Mesodermal cell (in vitro differentiated cells): ENCODE results near the gene TMEM121B.

Experiments
- H3K27ac ChIP-seq: 2 replicates; pipeline ENCODE4 v1.7.0; 2013; ENCODE audit warnings: mild to moderate bottlenecking, low read depth, low read length, moderate library complexity; ENCODE audit not compliant: severe bottlenecking
- H3K36me3 ChIP-seq: 2 replicates; pipeline ENCODE4 v1.7.1; 2013; ENCODE audit warnings: mild to moderate bottlenecking, low read length, moderate library complexity; ENCODE audit not compliant: control insufficient read depth, insufficient read depth
- H3K4me1 ChIP-seq: one replicate; pipeline ENCODE4 v1.7.1; 2013; ENCODE audit warnings: mild to moderate bottlenecking, low read length; ENCODE audit not compliant: insufficient read depth, control insufficient read depth, poor library complexity, severe bottlenecking
- H3K4me3 ChIP-seq: 2 replicates; pipeline ENCODE4 v1.7.0; 2013; ENCODE audit warnings: low read length, control low read depth, mild to moderate bottlenecking; ENCODE audit not compliant: insufficient read depth, poor library complexity, severe bottlenecking; ENCODE audit errors: extremely low read depth
- H3K9me3 ChIP-seq: 2 replicates; pipeline ENCODE4 v1.7.1; 2013; ENCODE audit warnings: mild to moderate bottlenecking, low read length, moderate library complexity; ENCODE audit not compliant: control insufficient read depth
- WGBS, 2 experiments: methylation state at CpG; one replicate each; pipeline ENCODE4 v1.1.5; 2013; ENCODE audit warnings: missing lambda C conversion rate in 2 of 2; ENCODE audit not compliant: insufficient coverage in 2 of 2; 5-methylcytosine and 5-hydroxymethylcytosine counted together

Gene TMEM121B

DNA sequence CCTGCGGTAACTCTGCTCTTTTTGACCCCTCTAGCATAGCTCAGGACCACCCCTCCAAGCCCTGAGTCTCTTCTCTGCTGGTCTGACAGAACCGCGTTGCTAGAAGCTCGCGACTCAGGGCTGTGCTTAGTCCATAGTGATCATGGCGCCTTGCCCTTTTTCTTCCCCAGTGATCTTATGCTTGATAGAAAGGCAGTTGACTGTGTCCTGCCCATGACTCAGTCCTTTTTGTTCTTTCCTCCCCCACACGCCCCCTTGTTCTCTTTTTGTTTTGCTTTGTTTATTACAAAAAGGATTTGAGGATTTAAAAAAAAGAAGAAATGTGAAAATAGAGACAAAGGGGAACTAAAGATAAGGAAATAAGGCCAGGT, 18.9 kb downstream of the TMEM121B start:
- WGBS, 2 experiments, result 89 to 98% methylated on average over 6 of the region's 7 CpGs
- H3K27ac ChIP-seq, result no peak overlapping the region
- no peaks in the 10 kb centered on the region for H3K4me1 ChIP-seq
- no peak overlapping the region for H3K4me3 ChIP-seq
- peaks cover 62% of the 10 kb centered on the region for H3K36me3 ChIP-seq
- no peaks in the 10 kb centered on the region for H3K9me3 ChIP-seq

DNA sequence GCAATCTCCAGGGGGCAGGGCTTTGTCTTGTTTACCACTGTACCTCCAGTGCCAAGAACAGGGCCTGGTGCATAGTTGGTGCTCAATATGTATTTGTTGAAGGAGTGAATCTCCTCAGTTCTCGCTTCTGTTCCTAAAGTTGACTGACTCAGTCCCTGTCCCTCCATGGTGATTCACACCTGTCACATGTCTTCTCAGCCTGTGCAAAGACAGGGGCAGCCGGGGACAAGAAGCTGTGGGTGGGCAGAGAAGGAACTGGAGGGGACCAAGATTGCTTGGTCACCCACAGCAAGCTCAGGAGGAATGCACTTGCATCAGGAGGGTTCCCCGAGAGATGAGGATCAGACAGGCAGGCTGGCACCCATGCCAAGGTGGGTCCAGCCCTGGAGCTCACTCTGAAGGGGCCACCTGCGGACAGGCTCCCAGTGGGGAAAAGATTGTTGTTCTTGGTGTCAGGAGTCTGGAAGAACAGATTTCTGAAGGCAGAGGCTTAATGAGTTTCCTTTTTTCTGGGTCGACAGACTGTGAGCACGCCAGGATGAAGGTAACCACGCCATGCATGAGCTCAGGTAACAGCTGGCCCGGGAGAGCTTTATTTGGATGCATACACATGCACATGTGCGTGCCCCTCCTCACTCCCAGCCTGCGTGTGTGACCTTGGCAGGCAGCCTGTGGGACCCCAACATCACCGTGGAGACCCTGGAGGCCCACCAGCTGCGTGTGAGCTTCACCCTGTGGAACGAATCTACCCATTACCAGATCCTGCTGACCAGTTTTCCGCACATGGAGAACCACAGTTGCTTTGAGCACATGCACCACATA, 19.5 kb downstream of the TMEM121B start:
- Histone ChIP-seq H3K9me3 (no peaks in the 10 kb centered on the region), H3K4me3 (no peak overlapping the region), H3K27ac (no peak overlapping the region), H3K4me1 (no peaks in the 10 kb centered on the region), H3K36me3 (peaks cover 56% of the 10 kb centered on the region)
- WGBS, 2 experiments, result 91 to 93% methylated on average over 13 to 14 of the region's 14 CpGs

DNA sequence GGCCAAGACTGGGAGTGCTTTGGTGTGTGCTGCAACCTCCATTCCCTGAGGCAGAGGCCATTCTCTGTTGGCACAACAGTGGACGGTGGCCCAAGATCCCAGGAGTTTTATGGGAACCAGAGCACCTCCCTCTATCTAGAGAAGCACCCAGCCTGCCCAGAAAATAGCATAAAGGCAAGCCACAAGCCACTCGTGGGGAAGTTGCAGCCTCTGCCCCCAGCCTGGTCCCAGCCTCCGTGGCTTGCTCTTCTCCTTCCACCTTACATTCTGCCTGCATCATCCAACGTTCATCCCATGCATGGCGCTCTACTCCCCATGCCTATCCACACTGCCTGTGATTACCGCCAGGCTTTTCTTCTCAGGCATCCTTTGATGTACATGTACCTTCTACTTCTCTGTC, 20.5 kb downstream of the TMEM121B start:
- Histone ChIP-seq H3K4me3 (no peak overlapping the region), H3K36me3 (peaks cover 52% of the 10 kb centered on the region), H3K27ac (no peak overlapping the region), H3K9me3 (no peaks in the 10 kb centered on the region), H3K4me1 (no peaks in the 10 kb centered on the region)
- 89 to 93% methylated on average over 5 of the region's 6 CpGs for WGBS, 2 experiments

DNA sequence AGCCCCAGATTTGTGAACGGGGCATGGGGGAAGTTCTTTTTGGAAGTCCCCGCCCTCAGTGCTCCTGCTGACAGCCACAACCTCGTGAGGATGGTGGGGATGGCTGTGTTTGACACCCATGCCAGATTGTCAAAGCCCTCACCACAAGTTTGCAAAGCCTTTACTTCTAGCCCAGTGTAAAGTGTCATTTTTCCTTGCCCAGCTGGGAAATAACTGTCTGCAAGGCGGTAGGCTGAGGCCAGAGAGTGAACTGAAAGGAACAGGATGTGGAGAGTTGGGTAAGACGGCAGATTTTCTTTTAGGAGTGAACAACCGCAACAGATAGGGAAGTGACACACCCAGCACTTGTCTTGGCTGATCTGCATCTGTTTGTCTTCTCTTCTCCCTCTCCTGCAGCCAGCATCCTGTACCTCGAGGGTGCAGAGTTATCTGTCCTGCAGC, 22.8 kb downstream of the TMEM121B start:
- 87 to 89% methylated on average over 3 to 5 of the region's 7 CpGs for WGBS, 2 experiments
- no peak overlapping the region for H3K4me3 ChIP-seq
- H3K27ac ChIP-seq, result no peak overlapping the region
- H3K4me1 ChIP-seq, result no peaks in the 10 kb centered on the region
- H3K36me3 ChIP-seq, result peaks cover 45% of the 10 kb centered on the region
- H3K9me3 ChIP-seq, result no peaks in the 10 kb centered on the region

DNA sequence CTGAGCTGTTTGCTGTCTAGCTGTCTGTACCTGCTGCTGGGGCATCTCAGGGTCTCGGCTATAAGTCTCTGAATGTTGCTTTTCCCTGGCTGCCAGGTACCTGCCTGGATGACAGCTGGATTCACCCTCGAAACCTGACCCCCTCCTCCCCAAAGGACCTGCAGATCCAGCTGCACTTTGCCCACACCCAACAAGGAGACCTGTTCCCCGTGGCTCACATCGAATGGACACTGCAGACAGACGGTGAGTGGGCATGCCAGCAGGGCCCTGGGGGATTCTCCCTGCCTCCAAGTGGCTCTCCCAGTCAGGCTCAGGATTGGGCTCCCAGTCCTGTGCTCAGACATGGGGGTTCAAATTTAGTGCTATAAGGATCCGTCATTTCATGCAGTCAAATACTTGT, 23.5 kb downstream of the TMEM121B start:
- Histone ChIP-seq H3K9me3 (no peaks in the 10 kb centered on the region), H3K4me3 (no peak overlapping the region), H3K36me3 (peaks cover 43% of the 10 kb centered on the region), H3K4me1 (no peaks in the 10 kb centered on the region), H3K27ac (no peak overlapping the region)
- WGBS, 2 experiments, result 85 to 90% methylated on average over 5 of the region's 6 CpGs

DNA sequence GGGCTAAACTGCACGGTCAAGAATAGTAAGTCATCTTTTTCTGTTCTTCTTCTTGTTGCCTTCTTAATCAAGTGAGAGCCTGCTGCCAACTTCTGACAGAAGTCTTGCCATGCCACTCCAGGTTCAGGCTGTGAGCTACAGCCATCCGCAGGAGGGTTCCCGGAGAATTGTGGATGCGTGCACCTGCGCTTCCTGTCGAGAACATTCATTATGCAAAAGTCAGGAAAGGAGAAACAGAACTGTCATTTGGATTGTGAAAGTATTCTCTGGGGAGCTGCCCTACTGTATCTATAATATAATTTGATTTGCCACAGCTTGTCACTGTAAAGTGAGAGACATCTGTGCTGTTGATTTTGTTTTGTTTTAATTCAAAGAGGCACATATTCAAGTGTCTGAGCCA, 24.1 kb downstream of the TMEM121B start:
- peaks cover 43% of the 10 kb centered on the region for H3K36me3 ChIP-seq

DNA sequence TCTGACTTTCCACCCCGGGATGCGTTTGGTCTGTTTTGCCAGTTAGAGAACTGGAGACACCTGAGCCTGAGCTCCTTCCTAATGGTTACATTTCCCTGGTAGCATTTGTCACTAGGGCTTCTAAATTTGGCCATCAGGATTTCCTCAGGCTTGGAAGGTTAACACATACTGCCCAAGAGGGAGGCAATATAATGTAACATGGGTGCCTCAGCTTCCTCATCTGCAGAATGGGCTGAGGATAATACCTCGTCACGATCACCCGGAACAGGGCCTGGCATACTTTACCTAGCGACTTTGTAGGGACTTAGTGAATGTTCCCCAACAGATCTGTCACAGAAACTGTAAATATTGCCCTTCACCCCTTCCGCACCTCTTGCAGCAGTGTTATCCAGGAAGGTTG, 25.1 kb downstream of the TMEM121B start:
- H3K27ac ChIP-seq, result no peak overlapping the region
- no peaks in the 10 kb centered on the region for H3K4me1 ChIP-seq
- WGBS, 2 experiments, result 93 to 98% methylated on average over 6 to 7 of the region's 7 CpGs
- no peak overlapping the region for H3K4me3 ChIP-seq
- peaks cover 34% of the 10 kb centered on the region for H3K36me3 ChIP-seq
- H3K9me3 ChIP-seq, result no peaks in the 10 kb centered on the region

More for the DNA sequence above, 24.1 kb downstream of the TMEM121B start:
- H3K9me3 ChIP-seq, result no peaks in the 10 kb centered on the region
- no peak overlapping the region for H3K27ac ChIP-seq
- WGBS, 2 experiments, result 100% methylated on average over 1 to 3 of the region's 6 CpGs
- no peak overlapping the region for H3K4me3 ChIP-seq
- H3K4me1 ChIP-seq, result no peaks in the 10 kb centered on the region

DNA sequence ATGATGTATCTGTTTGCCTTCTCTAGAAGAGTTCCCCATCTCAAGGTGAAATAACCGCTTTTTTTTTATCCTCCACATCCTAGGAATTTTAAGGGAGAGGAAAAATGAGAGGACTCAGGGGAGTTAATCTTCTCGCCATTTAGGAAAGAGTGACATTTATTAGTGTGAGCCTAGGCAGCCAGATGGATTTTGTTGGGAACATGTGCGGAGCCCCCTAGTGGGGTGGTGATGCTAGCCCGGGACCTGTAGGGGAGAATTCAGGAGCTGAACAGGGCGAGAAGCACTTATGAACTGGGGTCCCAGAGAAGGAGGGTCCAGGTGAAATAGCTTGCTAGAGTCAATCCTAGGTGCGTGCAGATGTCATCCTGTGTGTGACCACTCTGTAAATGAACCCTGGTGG, 25.6 kb downstream of the TMEM121B start:
- 72 to 86% methylated on average over 4 to 5 of the region's 6 CpGs for WGBS, 2 experiments
- H3K4me3 ChIP-seq, result no peak overlapping the region

DNA sequence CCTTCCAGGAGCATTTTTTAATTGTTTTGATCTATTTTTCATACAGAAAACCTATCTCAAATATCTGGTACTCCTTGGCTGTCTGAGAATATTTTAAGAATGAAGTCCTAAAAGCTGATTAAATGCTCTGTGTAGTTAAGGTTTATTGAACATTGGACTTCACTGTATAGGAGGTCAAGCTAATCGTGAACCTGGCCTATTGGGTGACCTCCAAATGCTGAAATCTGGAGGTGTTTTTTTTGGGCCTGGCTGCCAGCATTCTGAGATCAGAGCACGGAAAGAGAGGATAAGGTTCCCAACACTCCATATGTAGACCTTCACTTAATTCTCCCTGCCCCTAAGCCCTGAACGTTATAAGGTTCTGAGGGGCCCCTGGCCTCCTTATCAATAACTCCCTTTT, 28.1 kb downstream of the TMEM121B start:
- WGBS, 2 experiments, result 88 to 93% methylated on average over 3 of the region's 3 CpGs
- Histone ChIP-seq H3K9me3 (no peaks in the 10 kb centered on the region), H3K4me3 (no peak overlapping the region), H3K4me1 (no peaks in the 10 kb centered on the region), H3K27ac (no peak overlapping the region), H3K36me3 (peaks cover 8% of the 10 kb centered on the region)

More for the DNA sequence above, 25.6 kb downstream of the TMEM121B start:
- Histone ChIP-seq H3K9me3 (no peaks in the 10 kb centered on the region), H3K4me1 (no peaks in the 10 kb centered on the region), H3K27ac (no peak overlapping the region), H3K36me3 (peaks cover 29% of the 10 kb centered on the region)

DNA sequence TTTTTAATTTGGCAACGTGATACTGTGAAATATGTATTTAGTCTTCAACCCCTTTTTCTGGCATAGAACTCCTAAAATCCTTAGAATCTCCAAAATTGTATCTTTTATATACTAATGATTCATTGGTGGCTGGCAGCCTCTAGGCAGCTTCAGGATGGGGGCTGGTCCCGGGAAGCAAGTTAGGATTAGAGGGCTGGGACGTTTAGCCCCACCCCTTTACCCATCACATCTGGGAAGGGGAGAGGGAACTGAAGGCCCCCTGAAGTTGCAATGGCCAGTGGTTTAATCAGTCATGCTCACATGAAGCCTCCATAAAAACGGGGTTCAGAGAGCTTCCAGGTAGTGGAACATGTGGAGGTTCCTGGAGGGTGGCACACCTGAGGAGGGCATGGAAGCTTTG, 29.3 kb downstream of the TMEM121B start:
- WGBS, 2 experiments, result 50 to 80% methylated on average over 2 to 3 of the region's 4 CpGs
- Histone ChIP-seq H3K36me3 (no peaks in the 10 kb centered on the region), H3K4me3 (no peak overlapping the region), H3K9me3 (no peaks in the 10 kb centered on the region), H3K27ac (no peak overlapping the region), H3K4me1 (no peaks in the 10 kb centered on the region)

DNA sequence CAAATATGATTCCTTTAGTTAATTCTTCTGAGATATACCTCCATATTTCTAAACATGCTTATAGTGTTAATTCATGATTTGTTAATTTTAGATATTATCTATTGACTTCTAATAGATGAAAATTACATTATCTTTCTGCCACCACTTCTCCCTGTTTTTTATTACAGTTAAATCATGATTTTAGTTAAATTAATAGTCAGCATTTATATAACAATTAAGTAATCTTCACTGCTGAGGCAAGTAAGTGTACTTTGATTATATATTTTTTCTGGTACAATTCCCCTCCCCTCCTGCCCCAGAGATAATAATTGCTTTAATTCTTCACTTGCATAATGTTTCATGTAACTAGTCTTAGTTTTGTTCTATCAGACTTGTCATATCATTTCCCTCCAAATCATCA, 30.6 kb downstream of the TMEM121B start:
- no peak overlapping the region for H3K27ac ChIP-seq
- H3K4me1 ChIP-seq, result no peaks in the 10 kb centered on the region
- no peaks in the 10 kb centered on the region for H3K9me3 ChIP-seq
- no peak overlapping the region for H3K4me3 ChIP-seq
- H3K36me3 ChIP-seq, result no peaks in the 10 kb centered on the region
